ENCODE measurements around the gene MYH10.

The MYH10 gene

DNA sequence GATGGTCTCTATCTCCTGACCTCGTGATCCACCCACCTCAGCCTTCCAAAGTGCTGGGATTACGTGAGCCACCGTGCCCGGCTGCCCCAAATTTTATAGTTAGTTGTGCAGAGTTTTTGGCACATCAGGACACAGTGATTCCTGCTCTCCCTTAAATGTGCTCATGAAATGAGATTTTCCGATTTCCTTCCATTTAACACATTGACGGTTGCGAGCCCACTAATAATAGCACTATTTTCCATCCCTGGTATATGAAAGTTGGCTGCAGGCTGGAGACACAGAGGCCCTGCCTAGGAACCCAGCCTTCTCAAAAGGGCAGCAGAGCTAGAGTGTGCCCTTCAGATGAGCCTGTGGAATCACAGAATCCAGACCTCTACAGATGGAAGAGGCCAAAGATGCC is 17.4 kb upstream of the MYH10 start:
- DNase-seq = no peak

DNA sequence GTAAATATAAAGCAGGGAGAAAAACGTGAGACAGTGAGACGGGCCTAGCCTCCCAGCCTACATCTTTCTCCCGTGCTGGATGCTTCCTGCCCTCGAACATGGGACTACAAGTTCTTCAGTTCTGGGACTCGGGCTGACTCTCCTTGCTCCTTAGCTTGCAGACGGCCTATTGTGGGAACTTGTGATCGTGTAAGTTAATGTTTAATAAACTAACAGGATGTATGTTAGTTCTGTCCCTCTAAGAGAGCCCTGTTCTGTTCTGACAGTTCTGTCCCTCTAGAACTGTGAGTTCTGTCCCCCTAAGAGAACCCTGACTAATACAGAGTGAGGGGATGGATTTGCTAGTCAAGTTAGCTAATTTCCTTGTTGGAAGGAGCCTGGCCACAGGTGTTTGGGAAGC is 16.7 kb upstream of the MYH10 start:
- DNase-seq = no peak

DNA sequence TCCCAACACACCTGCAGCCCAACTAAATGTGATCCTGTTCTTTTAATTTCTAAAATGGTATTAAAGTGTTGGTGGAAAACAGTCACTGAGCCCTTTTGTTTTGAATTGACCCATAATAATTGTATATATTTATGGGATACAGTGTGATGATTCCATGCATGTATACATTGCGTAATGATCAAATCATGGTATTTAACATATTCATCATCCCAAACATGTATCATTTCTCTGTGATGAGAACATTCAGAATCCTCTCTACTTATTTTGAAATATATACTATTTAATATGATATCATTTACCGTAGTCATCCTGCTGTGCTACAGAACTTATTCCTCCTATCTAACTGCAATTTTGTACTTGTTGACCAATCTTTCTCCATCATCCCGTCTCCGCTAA is 14.0 kb upstream of the MYH10 start:
- no peak for DNase-seq

DNA sequence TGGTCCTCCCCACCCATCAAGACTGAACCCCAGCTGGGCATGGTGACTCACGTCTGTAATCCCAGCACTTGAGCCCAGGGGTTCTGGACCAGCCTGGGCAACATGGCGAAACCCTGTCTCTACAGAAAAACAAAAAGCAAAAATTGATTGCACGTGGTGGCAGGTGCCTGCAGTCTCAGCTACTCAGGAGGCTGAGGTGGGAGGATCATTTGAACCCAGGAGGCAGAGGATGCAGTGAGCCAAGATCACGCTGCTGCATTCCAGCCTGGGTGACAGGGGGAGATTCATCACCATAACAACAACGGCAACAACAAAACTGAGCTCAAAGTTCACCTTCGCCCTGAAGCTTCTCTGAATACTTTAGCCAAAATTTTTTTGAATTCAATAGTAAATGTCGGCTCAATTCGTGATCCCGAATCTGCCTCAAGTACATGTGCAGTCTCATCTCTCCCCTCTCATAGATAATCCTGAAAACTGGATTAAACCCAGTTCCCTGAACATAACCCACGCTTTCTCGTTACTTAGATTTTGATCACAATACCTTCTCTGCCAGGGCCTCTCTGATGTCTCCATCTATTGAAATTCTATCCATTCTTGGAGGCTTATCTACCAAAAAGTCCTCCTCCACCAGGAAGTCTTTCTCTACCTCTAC is 13.5 kb upstream of the MYH10 start:
- DNase-seq = no peak

DNA sequence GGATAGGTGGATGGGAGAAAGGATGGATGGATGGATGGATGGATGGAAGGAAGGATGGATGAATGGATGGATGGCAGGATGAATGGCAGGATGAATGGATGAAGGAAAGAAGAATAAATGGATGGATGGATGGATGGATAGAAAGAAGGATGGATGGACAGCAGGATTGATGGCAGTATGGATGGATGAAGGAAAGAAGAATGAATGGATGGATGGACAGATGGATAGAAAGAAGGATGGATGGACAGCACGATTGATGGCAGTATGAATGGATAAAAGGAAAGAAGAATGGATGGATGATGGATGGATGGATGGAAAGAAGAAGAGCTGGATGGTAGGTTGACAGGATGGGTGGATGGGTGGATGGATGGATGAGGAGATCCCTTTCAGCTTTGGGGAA is 9.2 kb upstream of the MYH10 start:
- DNase-seq = no peak

DNA sequence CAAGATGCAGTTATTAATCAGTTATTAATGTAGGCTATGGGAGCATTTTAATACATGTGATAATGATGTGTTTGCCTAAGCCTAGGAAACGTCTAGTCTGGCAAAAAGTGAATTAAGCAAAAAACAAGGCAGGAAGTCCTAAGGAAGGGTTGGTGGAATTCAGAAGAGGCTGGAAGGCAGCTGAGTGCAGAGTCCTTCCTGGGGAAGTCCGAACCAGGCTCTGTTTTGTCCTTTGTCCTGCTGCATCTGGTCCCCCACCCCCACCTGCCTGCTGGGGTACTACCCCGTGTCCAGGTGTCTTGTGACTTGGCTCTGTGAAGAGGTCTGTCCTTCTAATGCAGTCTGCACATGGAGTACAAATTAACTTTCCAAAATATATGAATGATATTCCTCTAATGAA is 1.5 kb upstream of the MYH10 start:
- DNase-seq = no peak

DNA sequence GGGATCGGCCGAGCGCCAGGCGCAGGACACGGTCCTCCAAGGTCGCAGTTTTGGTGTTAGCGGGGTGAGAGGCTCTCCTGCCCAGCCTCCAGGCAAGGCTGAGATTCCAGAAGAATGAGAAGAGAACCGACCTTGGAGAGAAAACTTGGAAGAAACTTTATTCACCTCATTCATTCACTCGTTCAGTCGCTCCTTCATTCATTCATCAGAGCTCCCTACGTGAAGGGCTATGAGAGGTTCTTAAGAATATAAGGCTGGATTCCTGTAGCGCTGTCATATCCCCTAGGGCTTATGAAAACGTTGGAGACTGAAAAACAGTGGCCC is 991 bp upstream of the MYH10 start:
- DNase-seq = no peak

DNA sequence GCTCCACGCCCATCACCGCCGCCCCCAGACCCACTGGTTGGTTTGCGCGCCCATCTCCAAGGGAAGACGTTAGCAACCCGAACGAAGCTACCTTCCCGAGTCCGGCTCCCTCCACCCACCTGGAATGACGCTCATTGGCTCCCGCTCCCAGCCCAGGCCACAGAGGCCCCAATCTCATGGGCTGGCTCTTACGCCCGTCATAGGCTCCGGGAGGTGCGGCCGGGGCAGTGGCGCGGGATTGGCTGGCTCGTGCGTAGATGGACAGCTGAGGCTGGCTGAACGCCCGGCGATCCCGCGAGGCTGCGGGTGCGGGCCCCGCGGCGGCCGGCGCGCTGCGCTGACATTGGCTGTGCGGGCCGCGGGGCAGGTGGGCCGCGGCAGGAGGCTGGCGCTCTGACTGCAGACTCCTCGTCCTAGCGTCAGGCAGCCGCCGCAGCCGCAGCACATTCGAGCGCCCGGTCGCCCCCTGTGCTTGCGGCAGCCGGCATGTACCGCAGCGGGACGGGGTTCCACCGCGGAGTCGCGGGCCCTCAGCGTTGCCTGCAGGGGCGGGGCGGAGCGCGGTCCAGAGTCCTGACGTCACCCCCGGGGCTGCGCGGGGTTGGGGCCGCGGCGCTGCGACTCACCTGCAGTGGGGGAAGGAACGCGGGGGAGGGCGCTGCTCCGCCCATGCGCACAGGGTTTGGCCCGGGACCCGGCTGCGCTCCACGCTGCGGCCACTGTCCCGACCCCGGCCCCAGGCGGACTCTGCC is 453 bp upstream of the MYH10 start:
- peak; percentile 99 for DNase-seq

DNA sequence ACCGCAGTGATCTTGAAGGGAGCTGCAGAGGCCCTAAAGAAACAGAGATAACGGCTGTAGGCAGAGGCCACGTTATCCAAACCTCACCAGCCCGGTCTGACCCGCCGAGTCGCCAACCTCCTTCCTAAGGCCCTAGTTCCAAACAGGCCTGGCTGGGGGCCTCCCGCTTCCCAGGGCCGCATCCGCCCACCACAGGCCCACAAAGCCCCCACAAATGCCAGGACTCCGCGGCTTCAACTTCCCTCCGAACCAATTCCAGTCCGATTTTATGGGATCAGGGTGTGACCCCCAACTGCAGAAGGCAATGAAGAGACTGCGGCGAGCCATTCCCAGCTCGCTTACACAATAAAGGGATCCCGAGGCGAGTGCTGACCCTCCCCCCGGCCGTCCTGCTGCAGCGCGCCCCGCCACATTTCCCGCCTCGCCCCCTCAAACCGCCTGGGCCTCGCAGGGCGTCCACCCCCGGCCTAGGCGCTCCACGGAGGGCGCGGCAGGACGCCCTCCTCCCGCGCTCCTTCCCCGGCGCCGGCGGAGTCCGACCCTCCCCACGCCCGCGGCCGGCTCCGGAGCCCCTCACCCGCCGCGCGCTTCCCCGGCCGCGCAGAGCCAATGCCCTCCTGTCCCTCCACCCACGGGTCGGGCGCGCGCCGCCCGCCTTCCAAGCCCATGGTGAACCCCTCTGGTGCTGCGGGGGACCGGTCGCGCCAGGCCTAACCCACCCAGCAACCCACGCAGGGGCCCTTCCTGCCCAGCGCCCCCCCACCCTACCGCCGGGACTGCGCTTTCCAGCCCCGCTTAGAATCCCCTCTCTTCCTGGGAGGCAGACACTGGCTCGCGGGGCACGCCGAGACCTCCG is 926 bp downstream of the MYH10 start:
- DNase-seq = no peak

DNA sequence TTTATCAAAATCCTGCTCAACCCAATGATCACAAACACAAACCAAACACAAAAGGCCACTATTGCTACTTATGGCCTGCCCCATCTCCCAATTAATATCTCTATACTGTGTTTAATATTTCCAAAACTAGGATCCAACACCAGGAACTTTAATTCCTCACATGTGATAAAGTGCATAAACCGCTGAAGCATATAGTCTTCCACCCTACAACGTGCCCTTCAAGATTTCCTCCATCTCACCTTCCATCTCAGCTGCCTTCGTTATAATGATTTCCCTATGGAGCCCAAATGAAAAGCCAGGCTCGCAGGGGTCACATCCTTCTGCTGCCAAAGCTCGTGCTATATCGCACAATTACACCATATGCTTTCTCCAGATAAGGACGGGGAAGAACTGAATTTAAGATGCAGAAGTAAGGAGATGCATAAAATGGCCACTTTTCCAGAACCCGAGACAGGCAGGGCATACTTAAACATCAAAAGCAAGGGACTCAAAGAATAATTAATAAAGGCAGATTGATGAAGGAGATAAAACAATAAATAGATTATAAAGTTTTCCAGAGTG is 1.8 kb downstream of the MYH10 start:
- no peak for DNase-seq

DNA sequence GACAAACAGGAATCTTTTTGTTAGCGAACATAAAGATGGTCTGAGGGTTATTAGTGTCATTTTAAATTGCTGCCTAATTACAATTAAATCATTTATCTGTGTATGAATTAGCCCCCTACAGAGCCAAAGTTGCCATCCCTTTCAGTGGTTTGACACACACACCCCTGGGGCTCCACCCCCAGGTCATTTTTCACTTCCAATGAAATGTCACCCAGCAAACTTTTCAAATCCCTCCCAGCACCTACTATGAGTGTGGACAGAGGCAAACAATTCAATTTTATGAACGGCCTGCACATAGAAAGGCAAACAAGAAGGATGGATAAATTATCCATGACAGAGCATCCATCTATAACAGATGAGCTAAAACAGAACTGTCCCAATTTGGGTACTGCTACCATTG is 2.4 kb downstream of the MYH10 start:
- no peak for DNase-seq

DNA sequence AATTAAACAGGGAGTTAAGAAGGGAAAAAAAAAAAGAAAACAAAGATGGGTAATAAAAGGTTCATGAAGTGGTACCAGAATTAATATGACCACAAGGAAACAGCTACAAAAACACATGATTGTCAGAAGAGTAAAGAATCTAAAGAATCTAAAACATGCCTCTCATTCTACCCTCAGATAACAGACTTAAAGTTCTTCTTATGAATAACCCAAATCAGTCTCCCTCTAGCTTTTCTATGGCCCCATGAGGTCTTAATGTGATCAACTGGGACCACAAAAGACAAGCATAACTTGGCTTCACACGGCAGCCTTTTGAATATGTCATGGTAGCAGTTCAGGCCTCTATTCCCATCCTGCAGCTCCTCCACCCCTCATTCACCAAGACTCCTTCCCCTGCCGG is 6.9 kb downstream of the MYH10 start:
- DNase-seq = no peak

DNA sequence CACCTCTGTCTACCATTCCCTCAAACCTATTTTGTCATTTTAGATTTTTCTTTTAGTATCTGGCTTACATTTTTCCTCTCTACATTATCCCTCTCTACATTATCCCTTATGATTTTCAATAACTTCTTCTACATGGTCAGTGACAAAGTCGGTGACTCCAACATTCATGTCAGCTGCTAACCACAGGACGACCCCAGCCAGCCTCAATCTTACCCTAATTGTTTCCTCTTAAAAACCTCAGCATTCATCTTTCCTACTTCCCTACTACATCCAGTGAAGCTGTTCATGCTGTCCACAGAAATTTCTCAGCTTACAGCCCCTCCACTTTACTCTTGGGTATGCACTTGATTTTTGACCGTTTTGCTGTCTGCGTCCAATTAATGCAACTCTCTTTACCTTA is 8.3 kb downstream of the MYH10 start:
- no peak for DNase-seq

DNA sequence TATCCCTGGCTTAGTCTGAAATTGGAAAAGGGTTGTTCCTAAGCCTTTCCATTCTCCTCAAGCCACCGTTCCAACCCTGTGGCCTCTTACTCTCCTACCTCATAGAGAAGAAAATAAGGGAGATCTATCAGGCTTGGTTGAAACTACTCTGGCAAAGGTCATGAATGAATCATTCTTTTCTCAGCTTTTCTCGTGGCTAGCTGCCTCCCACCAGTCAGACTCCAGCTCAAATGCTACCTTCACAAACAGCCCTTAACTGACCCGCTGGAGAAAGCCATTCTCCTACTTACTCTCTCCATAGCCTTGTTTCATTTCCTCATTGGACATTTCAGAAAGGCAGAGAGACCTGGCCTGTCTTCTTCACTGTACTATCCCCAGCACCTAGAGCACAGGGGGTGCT is 8.9 kb downstream of the MYH10 start:
- no peak for DNase-seq

DNA sequence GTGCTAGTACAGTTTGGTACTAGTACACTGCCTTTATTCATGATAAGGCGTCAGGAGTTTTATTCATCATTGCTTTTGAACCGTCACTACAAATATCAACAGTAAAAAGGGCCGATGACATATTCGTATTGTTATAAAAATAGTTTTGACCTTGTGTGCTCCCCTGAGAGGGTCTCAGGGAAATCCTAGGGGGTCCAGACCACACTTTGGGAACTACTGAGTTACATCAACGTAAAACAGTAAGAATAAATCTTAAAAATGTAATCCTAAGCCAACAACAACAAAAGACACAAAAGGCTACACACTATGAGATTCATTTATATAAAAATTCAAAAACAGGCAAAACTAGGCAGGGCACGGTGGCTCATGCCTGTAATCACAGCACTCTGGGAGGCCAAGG is 11.2 kb downstream of the MYH10 start:
- DNase-seq = no peak

DNA sequence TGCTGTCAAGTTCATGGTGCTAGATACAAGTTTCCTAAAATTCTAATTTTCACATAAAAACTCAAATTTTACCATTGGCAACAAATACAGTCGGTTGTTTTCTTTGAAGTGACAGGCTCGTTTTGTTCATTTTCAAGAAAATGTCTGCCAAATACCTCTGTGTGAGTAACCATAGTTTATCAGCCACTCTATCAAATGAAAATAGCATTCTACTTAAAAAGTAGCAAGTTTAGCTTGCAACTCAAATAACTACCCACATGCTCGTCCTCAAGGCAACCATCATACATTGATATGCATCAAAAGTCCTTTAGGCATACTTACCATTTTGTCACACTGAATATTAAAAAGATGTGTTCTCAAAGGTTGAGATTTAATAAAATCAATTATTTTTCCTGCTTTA is 11.7 kb downstream of the MYH10 start:
- DNase-seq = no peak

DNA sequence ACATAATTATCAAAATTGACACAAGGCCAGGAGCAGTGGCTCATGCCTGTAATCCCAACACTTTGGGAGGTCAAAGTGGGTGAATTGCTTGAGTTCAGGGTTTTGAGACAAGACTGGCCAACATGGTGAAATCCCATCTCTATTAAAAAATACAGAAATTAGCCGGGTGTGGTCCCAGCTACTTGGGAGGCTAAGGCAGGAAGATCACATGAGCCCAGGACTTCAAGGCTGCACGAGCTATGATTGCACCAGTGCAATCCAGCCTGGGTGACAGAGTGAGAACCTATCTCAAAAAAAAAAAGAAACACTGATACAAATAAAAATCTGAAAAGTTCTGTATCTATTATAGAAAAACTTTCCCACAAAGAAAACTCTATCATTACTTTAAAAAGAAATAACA is 15.5 kb downstream of the MYH10 start:
- no peak for DNase-seq

DNA sequence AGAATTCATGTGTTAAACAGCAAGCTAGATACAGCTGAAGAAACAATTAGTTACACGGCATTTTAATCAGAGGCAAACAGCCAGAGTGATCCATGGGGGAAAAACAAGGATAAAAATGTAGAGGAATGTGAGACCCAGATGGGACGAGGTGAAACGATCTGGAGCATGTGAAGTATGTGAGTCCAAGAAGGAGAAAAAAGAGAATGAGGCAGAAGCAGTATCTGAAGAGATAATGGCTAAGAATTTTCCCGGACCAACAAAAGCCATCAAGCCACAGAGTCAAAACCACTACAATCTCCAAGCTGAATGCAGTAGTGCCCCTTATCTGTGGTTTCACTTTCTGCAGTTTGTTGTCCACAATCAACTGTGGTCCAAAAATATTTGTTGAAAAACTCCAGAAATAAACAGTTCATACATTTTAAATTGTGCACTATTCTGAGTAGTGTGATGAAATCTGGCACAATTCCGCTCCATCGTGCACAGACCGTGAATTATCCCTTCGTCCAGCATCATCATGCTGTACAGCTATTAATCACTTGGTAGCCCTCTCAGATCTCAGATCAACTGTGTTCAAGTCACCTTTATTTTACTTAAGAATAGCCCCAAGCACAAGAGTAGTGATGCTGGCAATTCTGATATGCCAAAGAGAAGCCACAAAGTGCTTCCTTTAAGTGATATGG is 18.8 kb downstream of the MYH10 start:
- no peak for DNase-seq

DNA sequence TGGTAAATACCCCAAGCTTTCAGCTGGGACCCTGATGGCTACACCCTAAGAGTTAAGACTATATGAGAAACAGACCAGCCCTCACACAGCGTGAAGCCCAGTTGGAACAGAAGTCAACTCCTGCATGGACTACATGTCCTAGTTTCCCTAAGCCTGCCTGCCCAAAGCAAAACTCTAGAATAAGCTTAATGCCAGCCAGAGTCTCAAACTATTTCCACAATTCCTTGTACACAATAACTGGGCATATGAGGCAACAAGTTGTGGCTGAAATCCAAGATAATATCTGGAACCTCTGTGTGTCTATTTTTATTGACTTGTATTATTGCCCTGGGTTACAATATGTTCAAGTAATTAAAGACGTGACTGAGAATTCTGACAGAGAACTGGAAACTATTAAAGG is 19.4 kb downstream of the MYH10 start:
- DNase-seq = peak; percentile 10

DNA sequence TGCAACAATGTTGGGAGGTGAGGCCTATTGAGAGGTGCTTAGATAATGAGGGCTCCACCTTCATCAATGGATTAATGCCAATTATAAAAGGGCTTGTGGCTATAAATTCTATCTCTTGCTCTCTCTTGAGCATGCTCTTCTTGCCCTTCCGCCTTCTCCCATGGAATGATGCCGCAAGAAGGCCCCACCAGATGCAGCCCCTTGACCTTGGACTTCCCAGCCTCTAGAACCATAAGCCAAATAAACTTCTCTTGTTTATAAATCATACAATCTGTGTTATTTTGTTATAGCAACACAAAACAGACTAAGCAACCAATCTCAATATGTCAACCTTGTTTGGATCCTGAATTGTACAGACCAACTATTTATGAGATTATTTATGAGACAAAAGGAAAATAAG is 20.0 kb downstream of the MYH10 start:
- no peak for DNase-seq

DNA sequence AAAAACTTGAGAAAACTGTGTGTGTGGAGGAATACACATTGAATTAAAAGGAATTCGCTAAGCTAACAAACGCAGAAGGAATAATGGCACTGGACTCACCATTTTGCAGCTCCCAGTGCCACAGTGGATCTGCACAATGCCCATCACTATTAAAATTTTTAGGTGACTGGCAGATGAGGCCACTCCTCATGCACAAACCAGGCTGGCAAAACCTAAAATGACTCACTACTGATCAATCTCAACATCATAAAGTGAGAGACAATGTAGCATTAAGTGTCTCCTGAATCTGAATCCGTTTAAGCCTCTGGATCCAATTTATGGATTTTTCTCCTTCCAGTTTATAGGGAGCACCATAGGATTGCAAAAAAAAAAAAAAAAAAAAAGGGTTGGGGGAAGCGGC is 20.6 kb downstream of the MYH10 start:
- DNase-seq = no peak

DNA sequence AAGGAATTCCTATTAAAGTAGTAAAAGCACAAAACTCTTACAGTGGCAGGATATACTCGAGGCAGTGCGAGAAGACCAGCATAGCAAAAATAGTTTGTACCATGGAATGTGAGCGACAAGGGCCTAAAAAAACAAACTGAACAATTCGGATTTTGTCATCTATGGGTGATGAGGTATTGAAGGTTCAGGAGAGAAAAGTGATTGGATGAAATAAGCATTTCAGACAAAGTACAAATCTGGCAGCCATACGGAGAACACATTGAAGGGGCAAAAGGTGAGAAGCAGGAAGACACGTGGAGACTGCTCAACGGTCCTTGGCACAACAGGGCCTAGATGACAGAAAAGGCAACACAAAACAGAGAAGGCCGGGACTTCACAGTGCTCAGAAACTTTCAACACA is 22.5 kb downstream of the MYH10 start:
- DNase-seq = no peak

DNA sequence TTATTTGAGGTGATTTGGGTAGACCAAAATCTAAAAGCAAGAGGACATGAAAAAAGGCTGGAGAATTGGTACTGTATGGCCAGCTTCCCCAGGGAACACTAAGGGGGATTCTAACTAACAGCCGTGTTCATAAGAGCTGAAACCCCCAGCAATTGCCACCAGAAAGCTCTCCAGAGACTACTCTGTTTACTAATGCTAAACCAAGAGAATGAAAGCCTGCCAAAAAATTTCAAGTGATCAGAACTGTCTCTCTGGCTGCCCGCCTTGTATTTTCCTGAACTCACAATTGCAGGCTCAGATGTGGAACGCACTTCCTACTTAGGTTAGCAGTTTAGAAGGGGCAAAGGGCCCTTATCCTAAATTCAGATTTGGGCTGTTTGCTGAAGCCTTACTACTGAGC is 24.1 kb downstream of the MYH10 start:
- DNase-seq = peak; percentile 41

Measured in NCI-H446 treated with DMSO at 0.1 percent for 48 hours (cell line).